G401 (cell line): Measurements from ENCODE around the gene HNRNPU. TPM values are rescaled to one million over a fixed set of nuclear protein-coding genes. Genes with fewer than 3 reads are reported as not detected.

Experiments used
- DNase-seq: peaks from one replicate; pipeline ENCODE4 v3.0.0-alpha.2; 2015; ENCODE audit warnings: low spot score
- in situ Hi-C: cut with HindIII; loops from 2 replicates; pipeline ENCODE4 v1.10.0; 2016; ENCODE audit warnings: low sequenced_read_pairs, mixed read lengths
- total RNA-seq: library from RNA; depleted of rRNA; stranded (reverse); fragments of >200 nt; shearing (Covaris generic); gene quantifications from 2 replicates; pipeline ENCODE4 v1.2.3, GENCODE V29; 2014; rRNA removed

The HNRNPU gene
- 172 and 277 TPM in 2 replicates for total RNA-seq

- in situ Hi-C loops: no loop called here
- DNase-seq: peak; percentile 95
These were observed at the start of gene HNRNPU for GRCh38 chr1:244864253-244865027. TSS of gene HNRNPU (minus strand) at chr1:244864543. CDS start at chr1:244864307, 236 bp downstream.

GRCh38 chr1:244913806-244914205 is 49.5 kb upstream of the HNRNPU start:
- in situ Hi-C loops: no loop called here
- DNase-seq: no peak

DNA sequence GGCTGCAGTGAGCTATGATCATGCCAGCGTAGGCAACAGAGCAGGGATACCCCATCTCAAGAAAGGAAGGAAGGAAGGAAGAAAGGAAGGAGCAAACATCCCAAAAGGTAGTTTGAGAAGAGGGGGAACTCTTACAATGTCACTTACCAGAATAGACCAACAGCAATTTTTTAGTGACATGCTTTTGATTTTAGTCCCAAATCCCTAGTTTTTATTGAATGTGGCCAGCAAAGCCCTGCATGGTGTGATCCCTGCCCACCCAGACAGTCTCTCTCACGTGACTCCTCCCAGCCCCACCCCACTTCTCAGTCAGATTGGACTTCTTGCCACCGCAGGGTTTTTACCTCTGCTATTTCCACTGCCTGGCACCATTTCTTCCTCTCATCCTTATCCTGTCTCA is 39.8 kb upstream of the HNRNPU start:
- DNase-seq: no peak

DNA sequence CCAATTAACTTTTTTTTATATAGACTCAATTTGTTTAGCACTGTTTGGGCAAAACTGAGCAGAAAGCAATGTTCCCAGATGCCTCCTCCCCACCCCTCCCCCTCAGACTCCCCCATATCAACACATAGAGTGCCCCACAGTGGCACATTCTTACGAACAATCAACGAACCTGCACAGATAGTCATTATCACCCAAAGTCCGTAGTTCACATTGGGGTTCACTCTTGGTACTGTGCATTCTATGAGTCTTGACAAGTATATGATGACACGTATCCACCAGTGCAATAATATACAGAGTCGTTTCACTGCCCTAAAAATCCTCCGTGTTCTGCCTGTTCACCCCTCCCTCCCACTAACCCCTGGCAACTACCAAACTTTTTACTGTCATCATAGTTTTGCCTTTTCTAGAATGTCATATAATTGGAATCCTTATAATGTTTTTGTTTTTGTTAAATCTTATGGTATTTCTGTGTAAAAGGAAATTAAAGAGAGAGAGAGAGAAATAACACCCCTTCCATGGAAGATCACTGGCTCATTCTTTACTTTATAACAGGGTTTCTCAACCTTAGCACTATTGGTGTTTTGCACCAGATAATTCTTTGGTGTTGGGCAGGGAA is 37.2 kb upstream of the HNRNPU start:
- in situ Hi-C loops: no loop called here
- no peak for DNase-seq

More for the DNA sequence above, 39.8 kb upstream of the HNRNPU start:
- in situ Hi-C loops: no loop called here

GRCh38 chr1:244897476-244898254 is 33.3 kb upstream of the HNRNPU start:
- DNase-seq: peak; percentile 62
- in situ Hi-C loops: no loop called here

DNA sequence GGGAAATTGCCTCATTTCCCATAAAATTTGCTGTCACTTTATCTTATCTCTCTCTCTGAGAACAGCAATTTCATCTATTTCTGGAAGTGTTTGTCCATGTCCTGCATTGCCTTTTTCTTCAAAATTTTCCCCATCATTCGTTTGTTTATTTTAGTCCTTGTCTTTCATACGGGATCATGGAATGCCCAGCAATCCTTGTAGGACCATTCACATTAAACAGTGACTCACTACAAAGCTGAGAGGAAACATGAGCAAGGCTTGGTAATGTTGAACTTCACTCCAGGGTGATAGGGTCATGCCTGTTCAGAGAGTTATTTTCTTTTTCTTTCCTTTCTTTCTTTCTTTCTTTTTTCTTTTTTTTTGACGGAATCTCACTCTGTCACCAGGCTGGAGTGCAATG is 32.2 kb upstream of the HNRNPU start:
- in situ Hi-C loops: no loop called here
- DNase-seq: no peak

DNA sequence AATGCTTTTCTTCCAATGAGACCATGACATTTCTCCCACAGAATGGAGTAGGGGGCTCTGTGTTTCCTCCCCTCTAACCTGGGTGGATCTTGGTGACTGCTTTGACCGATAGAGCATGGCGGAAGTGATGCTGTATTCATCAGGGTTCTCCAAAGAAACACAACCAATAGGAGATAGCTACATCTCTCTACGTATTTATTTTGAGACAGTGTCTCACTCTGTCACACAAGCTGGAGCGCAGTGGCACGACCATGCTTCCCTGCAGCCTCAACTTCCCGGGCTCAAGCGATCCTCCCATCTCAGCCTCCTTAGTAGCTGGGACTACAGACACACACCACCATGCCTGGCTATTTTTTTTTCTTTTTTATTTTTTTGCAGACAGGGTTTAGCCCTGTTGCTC is 29.5 kb upstream of the HNRNPU start:
- no peak for DNase-seq
- in situ Hi-C loops: no loop called here

DNA sequence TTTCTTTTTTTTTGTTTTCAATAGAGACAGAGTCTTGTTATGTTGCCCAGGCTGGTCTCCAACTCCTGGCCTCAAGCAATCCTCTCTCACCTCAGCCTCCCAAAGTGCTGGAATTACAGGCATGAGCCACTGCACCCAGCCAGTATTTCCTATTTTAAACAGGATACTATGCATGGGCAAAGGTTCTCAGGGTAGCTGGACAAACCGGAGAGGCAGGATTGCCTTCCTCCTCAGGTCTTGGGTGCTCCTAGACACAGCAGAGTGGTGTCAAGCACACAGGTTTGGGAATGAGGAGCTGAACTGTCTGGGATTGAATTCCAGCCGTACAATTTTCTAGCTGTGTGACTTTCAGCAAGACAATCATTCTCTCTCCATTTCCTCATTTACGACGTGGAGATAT is 22.9 kb upstream of the HNRNPU start:
- in situ Hi-C loops: no loop called here
- DNase-seq: no peak

DNA sequence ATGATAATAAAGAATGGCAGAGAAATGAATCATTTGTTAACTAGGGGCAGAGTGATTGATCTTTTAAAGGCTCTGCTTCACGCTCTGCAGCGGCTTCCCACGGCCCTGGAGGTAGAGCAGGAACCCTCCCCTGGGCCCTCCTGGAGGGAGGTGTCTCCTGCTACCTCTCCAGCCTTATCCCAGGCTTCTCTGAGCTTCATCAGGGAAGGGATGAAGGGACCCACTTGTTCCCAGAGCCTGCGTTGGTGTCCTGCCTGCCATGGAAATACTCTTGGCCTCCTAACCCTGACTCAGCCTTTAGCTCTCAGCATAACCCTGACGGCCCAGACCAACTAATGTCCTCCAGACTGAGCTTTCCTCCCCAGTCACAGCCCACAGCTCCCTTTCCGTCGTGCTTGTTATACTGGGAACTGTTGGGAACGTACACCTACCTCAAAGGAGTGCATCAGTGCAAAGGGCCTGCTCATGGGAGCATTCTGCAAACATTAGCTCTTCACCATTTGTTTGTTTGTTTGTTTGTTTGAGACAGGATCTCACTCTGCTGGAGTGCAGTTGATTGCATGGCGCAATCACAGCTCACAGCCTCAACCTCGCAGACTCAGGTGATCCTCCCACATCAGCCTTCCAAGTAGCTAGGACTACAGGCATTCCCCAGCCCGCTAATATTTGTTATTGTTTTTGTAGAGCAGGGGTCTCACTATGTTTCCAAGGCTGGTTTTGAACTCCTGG is 17.4 kb upstream of the HNRNPU start:
- DNase-seq: no peak
- in situ Hi-C loops: no loop called here

GRCh38 chr1:244878681-244879080 is 14.3 kb upstream of the HNRNPU start:
- no peak for DNase-seq
- in situ Hi-C loops: no loop called here

DNA sequence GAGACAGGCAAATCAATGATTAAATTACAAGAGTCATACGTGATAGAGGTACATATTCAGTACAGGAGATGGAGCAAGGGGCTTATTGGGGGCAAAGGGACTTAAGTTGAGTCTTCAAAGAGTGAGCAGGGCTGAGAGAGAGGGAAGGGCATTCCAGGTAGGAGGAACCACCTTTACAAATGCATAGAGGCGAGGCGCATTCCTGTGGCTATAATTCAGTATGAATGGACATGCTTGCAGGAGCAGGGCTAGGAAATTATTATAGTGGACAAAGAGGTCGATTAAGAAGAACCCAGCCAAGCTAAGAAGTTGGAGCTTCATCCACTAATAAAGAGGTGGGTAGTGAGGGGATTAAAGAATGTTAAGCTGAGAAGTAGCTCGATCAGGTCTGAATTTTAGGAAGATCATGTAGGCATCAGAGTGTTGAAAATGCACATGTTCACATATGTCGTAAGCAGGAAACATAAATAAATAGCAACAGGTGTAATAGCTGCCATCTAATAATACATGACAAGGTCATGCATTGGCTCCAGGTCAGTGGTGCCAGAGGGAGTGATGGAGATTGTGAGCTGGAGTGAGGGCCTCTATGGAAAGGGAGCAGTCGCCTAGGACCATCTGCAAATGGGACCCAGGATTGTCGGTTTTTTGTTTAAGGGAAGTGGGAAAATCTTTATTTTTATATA is 12.0 kb upstream of the HNRNPU start:
- in situ Hi-C loops: no loop called here
- DNase-seq: no peak

DNA sequence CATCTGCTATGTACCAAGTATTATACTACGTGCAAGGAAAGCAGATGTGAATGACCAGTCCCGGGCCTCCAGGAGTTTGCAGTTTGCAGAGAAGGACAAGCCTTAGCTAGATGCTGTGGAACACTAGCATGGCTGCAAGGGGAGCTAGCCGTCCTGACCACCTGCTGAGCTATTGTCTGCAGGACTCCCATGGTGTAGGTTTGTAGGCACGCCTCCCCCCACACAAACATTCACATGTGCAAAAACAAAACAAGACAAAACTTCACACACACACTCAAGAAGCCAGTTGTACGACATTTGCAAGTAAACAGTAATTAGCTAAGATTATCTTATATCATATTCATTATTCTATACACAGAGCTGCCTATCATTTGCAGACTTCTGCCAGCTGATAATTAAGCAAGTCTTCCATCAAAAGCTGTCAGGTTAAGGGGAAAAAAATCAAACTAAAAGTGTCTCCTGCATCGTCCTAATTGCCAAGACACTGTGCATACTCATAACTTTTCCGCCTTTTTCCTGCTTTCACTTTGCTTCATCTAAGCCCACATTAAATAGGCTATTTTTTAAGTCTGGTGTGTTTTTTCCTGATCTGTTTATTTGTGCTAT is 10.7 kb upstream of the HNRNPU start:
- no peak for DNase-seq
- in situ Hi-C loops: no loop called here

GRCh38 chr1:244869950-244870349 is 5.6 kb upstream of the HNRNPU start:
- in situ Hi-C loops: no loop called here

GRCh38 chr1:244869364-244869827 is 5.1 kb upstream of the HNRNPU start:
- no peak for DNase-seq
- in situ Hi-C loops: no loop called here

More at GRCh38 chr1:244869950-244870349, 5.6 kb upstream of the HNRNPU start:
- DNase-seq: no peak

DNA sequence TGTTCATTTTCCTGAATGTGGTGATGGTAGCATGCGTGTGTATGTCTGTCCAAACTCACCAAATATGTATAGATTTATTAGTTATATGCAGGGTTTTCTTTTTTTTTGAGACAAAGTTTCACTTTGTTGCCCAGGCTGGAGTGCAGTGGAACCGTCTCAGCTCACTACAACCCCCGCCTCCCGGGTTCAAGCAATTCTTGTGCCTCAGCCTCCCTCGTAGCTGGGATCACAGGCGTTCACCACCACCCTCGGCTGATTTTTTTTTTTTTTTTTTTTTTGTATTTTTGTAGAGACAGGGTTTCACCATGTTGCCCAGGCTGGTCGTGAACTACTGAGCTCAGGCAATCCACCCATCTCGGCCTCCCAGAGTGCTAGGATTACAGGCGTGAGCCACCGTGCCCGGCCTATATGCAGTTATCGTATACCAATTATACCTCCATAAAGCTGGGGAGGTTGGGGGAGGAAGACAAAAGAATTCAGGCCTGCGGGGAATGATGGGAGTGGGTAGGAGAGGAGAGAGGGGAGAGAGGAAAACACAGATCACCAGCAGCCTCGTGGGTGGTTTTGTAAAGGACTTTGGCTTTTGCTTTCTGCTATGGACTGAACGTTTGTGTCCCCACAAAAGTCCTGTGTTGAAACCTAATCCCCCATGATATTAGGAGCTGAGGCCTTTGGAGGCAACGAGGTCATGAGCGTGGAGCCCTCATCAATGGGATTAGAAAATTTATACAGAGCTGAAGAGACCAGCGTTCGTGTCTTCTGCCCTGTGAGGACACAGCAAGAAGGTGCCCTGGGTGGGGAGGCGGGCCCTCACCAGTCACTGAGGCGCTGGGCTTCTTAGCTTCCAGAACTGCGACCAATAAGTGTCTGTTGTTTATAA is 4.4 kb upstream of the HNRNPU start:
- DNase-seq: no peak
- in situ Hi-C loops: no loop called here

DNA sequence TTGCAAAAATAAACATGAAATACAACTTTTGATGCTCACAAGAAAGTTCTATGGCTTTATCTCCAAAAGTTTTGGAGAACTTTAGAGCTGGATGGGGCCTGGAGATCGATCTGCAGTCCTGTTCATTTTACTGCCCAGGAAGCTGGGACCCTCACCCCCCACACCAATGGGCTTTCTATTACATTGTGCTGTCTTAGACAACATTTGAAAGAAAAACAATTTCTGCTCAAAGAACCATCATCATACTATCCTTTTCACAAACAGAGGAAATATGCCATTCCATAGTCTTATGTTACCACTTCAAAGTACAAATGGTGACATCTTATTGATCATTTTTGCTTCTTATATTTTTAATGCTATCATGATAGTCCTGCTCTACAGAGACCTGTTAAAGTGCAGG is 2.0 kb upstream of the HNRNPU start:
- no peak for DNase-seq
- in situ Hi-C loops: no loop called here

- in situ Hi-C loops: no loop called here
- DNase-seq: no peak
These were observed 1.5 kb upstream of the HNRNPU start for GRCh38 chr1:244865820-244866219.

- in situ Hi-C loops: no loop called here
- no peak for DNase-seq
These were observed 657 bp upstream of the HNRNPU start for GRCh38 chr1:244865028-244865371.
